Osteoblast (primary cell): ENCODE data around the gene RIN3. TPM values are rescaled to one million over a fixed set of nuclear protein-coding genes. Genes with fewer than 3 reads are reported as not detected.
A peak's percentile ranks its signal among the peaks of the same experiment; 100 is the strongest.

ENCODE experiments used
- DNase-seq: peaks from one replicate; pipeline ENCODE4 v3.0.0; 2011; ENCODE audit warnings: low spot score, mixed read lengths; ENCODE audit not compliant: insufficient read length; ENCODE audit errors: missing footprints
- H2AFZ ChIP-seq: 2 replicates; pipeline ENCODE4 v1.6.0; 2011; ENCODE audit warnings: mild to moderate bottlenecking, low read length
- H3K27ac ChIP-seq: 2 replicates; pipeline ENCODE4 v1.5.1; 2011; ENCODE audit warnings: mild to moderate bottlenecking, low read depth, low read length, moderate library complexity
- H3K27me3 ChIP-seq: 2 replicates; pipeline ENCODE4 v1.6.0; 2012; ENCODE audit warnings: mild to moderate bottlenecking, control low read depth, inconsistent platforms, low read length, moderate library complexity; ENCODE audit not compliant: insufficient read depth
- H3K36me3 ChIP-seq: 2 replicates; pipeline ENCODE4 v1.5.1; 2011; ENCODE audit warnings: mild to moderate bottlenecking, low read length, control low read depth, moderate library complexity; ENCODE audit not compliant: insufficient read depth
- H3K4me1 ChIP-seq: 2 replicates; pipeline ENCODE4 v1.5.1; 2011; ENCODE audit warnings: mild to moderate bottlenecking, low read length, control low read depth, moderate library complexity; ENCODE audit not compliant: insufficient read depth
- H3K4me2 ChIP-seq: 2 replicates; pipeline ENCODE4 v1.6.0; 2011; ENCODE audit warnings: mild to moderate bottlenecking, low read length; ENCODE audit not compliant: insufficient read depth
- H3K4me3 ChIP-seq: fragments of 200-600 bp; sonication (generic); 3 replicates; pipeline ENCODE4 v1.5.1; 2012; ENCODE audit warnings: mild to moderate bottlenecking, low read length, inconsistent platforms; ENCODE audit not compliant: insufficient read depth
- H3K79me2 ChIP-seq: 2 replicates; pipeline ENCODE4 v1.6.0; 2012; ENCODE audit warnings: mild to moderate bottlenecking, low read length, control low read depth, inconsistent platforms; ENCODE audit not compliant: insufficient read depth
- H3K9me3 ChIP-seq: 2 replicates; pipeline ENCODE4 v1.5.1; 2011; ENCODE audit warnings: low read depth, low read length, control low read depth
- H4K20me1 ChIP-seq: 2 replicates; pipeline ENCODE4 v1.6.0; 2012; ENCODE audit warnings: mild to moderate bottlenecking, low read length, control low read depth; ENCODE audit not compliant: insufficient read depth
- total RNA-seq: library from RNA; depleted of rRNA; stranded (reverse); fragments of >200 nt; gene quantifications from 2 replicates; pipeline ENCODE4 v1.2.3, GENCODE V29; 2012
- TF ChIP-seq, protein P1 (sequence below): IDR thresholded peaks from 2 replicates; pipeline ENCODE4 v1.5.1; 2011; ENCODE audit warnings: mild to moderate bottlenecking, low read depth, low read length, moderate library complexity; ENCODE audit errors: extremely low read depth

The RIN3 gene
- total RNA-seq, 1 donor: 7.6 TPM

DNA sequence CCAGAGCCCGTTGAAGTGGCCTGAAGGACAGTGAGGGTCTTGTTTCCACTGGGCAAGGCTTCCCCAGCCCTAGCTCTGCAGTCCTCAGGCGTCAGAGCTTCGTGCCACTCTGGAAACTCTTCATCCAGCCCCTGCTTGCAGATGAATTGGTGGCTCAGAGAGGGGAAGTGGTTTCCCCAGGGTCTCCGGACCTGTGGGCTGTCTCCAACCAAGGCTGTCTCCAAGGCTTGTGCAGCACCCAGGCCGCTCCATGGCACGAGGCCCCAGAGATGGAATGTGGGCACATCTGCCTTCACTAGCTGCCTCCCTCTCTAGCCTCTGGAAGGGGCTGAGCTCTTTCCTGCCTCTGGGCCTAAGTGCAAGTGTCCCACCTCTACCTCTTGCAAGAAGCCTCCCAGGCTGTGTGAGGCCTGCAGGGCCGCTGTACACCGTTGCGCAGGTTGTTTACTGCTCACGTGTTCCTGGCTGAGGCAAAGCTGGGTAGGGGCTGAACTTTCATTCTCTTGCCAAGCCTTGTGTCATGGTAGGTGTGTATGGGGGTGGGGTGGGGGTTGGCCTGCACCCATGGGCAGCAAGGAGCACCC, 11.1 kb downstream of the RIN3 start:
- no peak overlapping the region for H3K27ac ChIP-seq
- TF ChIP-seq, protein P1, sequence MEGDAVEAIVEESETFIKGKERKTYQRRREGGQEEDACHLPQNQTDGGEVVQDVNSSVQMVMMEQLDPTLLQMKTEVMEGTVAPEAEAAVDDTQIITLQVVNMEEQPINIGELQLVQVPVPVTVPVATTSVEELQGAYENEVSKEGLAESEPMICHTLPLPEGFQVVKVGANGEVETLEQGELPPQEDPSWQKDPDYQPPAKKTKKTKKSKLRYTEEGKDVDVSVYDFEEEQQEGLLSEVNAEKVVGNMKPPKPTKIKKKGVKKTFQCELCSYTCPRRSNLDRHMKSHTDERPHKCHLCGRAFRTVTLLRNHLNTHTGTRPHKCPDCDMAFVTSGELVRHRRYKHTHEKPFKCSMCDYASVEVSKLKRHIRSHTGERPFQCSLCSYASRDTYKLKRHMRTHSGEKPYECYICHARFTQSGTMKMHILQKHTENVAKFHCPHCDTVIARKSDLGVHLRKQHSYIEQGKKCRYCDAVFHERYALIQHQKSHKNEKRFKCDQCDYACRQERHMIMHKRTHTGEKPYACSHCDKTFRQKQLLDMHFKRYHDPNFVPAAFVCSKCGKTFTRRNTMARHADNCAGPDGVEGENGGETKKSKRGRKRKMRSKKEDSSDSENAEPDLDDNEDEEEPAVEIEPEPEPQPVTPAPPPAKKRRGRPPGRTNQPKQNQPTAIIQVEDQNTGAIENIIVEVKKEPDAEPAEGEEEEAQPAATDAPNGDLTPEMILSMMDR: no peak
- no peaks in the 10 kb centered on the region for H3K36me3 ChIP-seq
- H2AFZ ChIP-seq: no peak overlapping the region
- no peak overlapping the region for H3K4me2 ChIP-seq
- no peak overlapping the region for H3K4me3 ChIP-seq
- H3K79me2 ChIP-seq: peaks cover 75% of the 10 kb centered on the region
- no peaks in the 10 kb centered on the region for H3K27me3 ChIP-seq
- H3K4me1 ChIP-seq: peaks cover 2% of the 10 kb centered on the region
- peak; percentile 48 for DNase-seq
- no peaks in the 10 kb centered on the region for H3K9me3 ChIP-seq
- peaks cover 61% of the 10 kb centered on the region for H4K20me1 ChIP-seq

DNA sequence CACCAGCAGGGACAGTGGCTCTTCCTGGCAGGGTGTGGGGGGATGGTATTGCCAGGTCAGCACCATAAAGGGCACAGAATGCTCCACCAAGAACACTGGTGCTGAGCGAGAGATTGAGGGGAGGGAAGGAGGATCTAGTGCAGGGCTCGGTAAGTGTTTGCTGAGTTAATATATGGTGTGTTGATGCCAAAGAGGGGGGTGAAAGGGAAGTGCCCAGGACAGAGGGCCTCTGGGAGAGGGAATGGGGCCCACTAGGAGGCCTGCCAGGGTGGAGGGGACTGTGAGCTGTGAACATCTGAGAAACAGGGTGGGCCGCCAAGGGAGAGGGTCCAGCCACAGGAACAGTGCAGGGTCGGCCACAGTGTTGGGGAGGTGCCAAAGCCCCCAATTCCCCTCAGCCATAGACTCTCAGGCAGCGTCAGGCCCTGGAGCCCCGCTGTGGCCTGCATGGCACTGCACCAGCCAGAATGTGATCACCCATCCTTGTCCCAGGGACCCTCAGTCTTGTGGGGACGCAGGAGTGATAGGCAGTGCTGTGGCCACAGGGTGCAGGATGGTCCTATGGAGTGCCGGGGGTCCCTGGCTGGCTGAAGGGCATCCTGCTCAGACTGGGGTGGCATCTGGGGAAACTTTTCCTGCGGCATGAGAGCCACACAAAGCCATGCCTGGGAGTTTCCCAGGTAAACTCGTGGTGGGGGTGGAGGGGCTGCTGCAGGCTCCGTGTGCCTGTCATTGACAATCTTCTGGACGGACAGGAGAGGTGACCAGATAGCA, 11.9 kb downstream of the RIN3 start:
- TF ChIP-seq, protein P1: no peak
- peaks cover 72% of the 10 kb centered on the region for H3K79me2 ChIP-seq

DNA sequence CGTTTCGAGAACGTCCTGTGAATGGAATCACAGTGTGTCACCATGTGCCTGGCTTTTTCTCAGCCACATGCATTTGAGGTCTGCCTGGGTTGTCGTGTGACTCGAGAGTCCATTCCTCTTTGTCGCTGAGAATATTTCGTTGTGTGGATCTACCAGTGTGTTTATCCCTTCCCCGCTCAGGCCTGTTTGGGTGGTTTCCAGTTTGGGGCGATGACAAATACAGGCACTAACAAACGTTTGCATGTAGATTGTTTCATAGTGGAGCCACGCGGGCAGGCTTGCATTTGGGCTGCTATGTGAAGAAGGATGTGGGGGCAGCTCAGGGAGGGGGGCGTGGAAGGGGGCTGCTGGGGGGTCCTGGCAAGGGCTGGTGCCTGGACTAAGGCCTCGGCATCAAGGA, 14.1 kb downstream of the RIN3 start:
- Histone ChIP-seq H3K27ac (no peak overlapping the region), H3K36me3 (no peaks in the 10 kb centered on the region), H3K79me2 (peaks cover 69% of the 10 kb centered on the region), H4K20me1 (peaks cover 42% of the 10 kb centered on the region), H3K4me2 (no peak overlapping the region), H3K4me3 (no peak overlapping the region), H3K9me3 (no peaks in the 10 kb centered on the region), H2AFZ (no peak overlapping the region), H3K27me3 (no peaks in the 10 kb centered on the region), H3K4me1 (peaks cover 11% of the 10 kb centered on the region)
- TF ChIP-seq, protein P1: no peak
- no peak for DNase-seq

More for the DNA sequence above, 11.9 kb downstream of the RIN3 start:
- H3K27me3 ChIP-seq: no peaks in the 10 kb centered on the region
- H3K27ac ChIP-seq: no peak overlapping the region
- H3K4me2 ChIP-seq: no peak overlapping the region
- no peaks in the 10 kb centered on the region for H3K9me3 ChIP-seq
- no peak overlapping the region for H2AFZ ChIP-seq
- peak; percentile 57 for DNase-seq
- peaks cover 54% of the 10 kb centered on the region for H4K20me1 ChIP-seq
- peaks cover 7% of the 10 kb centered on the region for H3K4me1 ChIP-seq
- no peaks in the 10 kb centered on the region for H3K36me3 ChIP-seq
- H3K4me3 ChIP-seq: no peak overlapping the region

DNA sequence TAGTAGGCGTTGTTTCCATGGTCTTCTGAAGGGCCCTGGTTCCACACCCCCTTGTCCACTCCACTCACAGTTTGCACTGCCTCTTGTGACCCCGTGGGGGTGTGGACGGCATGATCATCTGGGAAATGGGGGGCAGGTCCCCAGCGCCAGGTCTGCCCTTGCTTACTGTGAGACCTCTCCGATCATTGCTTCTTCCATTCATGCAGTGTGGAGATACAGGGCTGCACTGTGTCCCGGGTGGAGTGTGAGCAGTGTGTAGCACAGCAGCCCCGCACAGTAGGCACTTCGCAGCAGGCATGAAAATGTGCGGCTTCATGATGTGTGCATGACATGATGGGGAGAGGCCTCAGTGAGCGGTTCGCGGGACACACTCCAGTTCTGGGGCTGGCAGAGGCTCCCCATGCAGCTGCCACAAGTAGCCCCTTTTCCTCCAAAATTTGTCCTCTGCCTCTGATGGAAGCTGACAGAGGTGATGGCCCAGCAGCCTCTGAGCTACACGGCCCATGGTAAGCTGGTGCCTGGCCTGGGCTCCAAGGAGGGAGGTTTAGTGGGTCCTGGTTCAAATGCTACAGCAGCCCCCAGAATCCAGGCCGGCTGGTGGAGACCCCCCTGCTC, 15.0 kb downstream of the RIN3 start:
- H3K9me3 ChIP-seq: no peaks in the 10 kb centered on the region
- no peaks in the 10 kb centered on the region for H3K36me3 ChIP-seq
- H3K27me3 ChIP-seq: no peaks in the 10 kb centered on the region
- peaks cover 36% of the 10 kb centered on the region for H4K20me1 ChIP-seq
- no peak for DNase-seq
- TF ChIP-seq, protein P1: no peak
- H3K4me3 ChIP-seq: no peak overlapping the region
- peaks cover 11% of the 10 kb centered on the region for H3K4me1 ChIP-seq
- H2AFZ ChIP-seq: no peak overlapping the region
- H3K27ac ChIP-seq: no peak overlapping the region
- no peak overlapping the region for H3K4me2 ChIP-seq
- H3K79me2 ChIP-seq: peaks cover 69% of the 10 kb centered on the region
